Stimulated activated CD8-positive, alpha-beta memory T cell treated with anti-CD3 and anti-CD28 coated beads, Interleukin-7, amount 100 ng/mL, for 24 hours (primary cell): Measurements from ENCODE around the gene OR5V1.
"Not testable (repeated sequence)": the region's sequence is repeated elsewhere in the genome, so short reads cannot be mapped to it uniquely, and the experiment has no call there.

Experiments used
- DNase-seq: peaks from one replicate; pipeline ENCODE4 v3.0.0-alpha.2; 2020; ENCODE audit warnings: low read depth

OR5V1 gene

DNA sequence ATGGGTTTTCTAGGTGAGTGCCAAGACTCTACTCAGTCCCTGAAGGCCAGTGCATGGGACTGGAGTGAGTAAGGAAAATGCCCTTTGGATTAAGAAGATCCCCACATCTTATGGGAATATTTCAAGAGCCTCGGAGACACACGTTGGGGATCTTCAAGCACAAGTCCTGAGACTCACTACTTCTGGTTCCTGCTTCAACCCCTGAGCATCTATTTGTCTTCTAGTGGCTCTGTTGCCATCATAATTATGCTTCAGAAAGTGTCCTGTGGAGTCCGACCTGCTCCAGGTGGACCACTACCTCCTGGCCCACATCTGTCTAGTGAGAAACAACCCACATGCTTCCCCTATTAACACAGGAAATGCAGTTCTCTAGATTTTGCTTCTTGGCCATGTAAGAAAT is at the start of gene OR5V1:
OR5V1 (minus strand) TSS at position 101 of the 400 bp plus-strand sequence. CDS start 12,670 bp downstream, outside the sequence.
- no peak for DNase-seq

DNA sequence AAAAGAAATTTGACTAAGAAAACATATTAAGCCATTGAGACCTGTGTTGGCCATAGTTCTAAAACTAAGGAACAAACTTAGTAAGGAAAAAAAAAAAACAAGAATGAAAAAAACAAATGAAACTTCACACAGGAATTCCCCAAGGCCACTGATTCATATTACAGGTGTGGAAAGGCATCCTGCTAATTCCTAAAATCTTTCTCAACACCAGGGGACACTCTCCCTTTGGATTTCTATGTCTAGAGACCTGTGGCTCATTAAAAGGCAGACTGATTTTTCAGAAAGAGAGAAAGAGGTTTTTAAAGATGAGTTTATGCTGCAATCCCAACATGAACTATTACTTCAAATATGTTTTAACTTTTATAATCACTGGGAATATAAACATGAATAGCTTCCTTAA is 45.9 kb upstream of the OR5V1 start, which contains the start of gene OR12D1:
OR12D1 (plus strand) TSS at position 341 of the 400 bp plus-strand sequence.
- no peak for DNase-seq

DNA sequence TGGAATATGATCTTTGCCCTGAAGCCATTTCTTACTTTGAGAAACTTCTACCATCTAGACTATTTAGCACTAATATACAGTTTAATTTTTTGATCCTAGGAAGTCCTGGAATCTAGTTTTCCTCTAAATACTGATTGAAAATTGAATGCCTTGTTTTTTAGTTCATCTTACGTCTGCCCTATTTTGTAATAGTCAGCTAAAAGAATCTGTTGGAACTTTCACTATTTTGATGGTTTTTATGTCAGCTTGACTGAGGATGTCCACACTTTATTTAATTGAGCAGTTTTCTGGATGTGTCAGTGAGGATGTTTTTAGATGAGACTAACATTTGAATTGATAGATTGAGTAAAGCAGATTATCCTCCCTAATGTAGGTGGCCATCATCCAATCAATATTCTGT is 35.1 kb upstream of the OR5V1 start:
- no peak for DNase-seq

DNA sequence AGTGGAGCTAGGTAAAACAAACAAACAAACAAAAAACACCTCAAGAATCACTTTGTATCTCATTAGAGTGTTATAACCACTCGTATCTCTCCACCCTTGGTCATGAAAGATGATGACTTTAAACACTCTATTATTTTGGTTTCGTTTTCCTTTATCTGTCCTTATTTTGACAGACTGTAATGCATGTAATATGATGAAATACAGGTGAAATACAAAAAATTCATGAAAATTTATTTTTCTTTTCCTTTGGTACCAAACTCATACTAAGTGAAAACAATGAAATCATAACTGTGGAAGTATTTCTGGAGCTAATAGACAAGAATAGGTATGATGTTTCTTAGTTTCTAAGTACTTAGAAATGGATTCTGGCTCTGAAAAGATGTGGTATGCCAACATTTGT is 30.9 kb upstream of the OR5V1 start:
- DNase-seq = no peak

DNA sequence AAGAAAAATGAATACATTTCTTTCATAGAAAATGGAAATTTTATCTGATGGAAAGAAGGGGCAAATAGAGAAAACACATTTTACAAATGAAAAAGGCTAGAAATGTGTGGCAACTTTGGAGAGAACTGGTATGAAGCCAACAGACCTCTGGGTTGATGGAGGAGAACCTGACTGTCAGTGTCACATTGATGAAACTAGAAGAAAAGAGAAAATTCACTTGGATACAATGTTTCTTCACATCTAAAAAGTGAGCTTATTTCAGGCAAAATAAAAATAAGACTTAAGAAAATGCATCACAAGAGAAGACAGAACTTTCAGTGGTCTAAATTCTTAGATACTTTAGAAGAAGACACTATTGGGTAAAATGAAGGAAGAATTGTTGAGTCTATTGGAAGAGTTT is 26.7 kb upstream of the OR5V1 start, which contains the start of gene OR12D2:
OR12D2 (plus strand) TSS at position 301 of the 400 bp plus-strand sequence. CDS start 1,069 bp downstream, outside the sequence.
- no peak for DNase-seq

DNA sequence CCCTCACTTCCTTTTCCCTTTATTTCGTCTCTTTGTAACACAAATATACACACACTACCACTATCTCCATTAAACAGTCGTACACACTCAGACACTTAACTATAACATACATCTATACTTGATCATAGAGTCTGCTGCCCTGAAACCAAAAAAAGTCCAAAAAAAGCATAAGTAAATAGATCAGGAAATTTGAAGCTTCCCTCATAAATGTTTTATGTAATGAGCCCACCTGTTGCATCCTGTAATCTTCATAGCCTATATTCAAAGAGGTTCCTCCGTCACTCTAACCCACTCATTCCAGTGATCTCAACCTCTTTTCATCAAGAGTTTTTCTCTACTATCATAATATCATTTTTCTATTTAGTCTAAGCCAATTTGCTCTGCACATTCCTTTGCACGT is 19.9 kb upstream of the OR5V1 start:
- no peak for DNase-seq

DNA sequence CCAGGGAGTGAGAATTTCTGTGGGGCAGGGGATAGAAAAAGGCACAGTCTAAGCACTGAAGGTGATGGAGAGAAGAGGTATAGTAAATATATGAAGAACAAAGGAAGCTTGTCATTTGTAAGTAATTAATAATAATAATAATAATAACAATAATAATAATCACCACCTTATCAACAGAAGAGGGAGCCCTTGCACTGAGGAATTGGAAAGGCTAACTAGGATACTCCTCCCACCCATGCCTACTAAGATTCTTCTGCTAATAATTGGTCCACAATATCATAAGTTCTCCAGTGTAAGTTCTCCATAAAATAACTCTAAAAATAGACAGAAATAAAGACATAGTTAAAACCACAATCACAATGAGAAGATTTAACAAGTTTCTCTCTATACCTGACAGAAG is 7.3 kb upstream of the OR5V1 start:
- DNase-seq = no peak

DNA sequence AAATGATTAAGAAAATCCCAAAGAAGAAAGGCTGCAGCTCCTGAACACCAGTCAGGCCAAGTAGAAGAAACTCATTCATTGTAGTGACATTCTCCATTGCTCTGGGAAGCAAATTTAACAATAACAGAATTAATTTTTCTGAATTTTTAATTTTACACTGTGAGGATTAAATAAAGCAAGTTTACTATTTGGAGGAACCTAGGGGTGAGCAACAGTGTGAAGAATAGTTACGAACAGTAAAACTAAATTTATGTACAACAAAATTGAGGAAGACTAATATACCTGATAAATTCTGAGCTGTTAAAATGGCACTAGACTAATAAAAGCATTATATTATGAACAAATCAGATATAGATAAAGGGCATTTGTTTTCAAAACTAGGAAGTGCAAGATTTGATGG is 6.5 kb upstream of the OR5V1 start, which contains the start of gene OR12D3:
OR12D3 (minus strand) TSS at position 101 of the 400 bp plus-strand sequence; CDS start at position 97, 4 bp downstream.
- DNase-seq = no peak

DNA sequence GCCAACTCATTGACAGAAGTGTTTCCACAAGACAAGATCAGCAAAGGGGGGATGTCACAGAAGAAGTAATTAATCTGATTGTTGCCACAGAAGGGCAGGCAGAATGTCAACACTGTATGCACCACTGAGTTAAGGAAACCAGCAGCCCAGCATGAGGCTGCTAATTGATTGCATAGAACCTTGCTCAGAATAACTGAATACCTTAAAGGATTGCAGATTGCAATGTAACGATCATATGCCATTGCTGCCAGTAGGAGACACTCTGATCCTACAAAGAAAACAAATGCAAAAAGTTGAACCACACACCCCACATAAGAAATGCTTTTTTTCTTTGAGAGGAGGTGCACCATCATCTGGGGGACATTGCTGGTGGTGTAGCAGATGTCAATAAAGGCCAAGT is 13.1 kb downstream of the OR5V1 start:
- no peak for DNase-seq

DNA sequence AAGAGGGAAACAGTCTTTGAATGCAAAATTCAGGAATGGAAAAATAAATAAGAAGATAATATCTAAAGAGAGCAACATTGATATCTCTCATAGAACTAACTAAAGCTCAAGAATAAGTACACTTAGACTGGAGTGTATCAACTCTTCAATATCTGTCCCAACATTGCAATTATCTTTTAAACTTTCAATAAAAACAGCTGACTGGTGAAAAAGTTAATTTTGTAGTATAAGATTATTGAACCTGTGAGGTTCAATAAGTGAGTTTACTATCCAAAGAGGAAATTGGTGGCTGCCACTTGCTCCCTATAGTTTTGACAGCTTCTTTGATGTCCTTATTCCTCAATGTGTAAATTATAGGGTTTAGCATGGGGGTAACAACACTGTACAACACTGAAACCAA is 13.7 kb downstream of the OR5V1 start:
- no peak for DNase-seq

DNA sequence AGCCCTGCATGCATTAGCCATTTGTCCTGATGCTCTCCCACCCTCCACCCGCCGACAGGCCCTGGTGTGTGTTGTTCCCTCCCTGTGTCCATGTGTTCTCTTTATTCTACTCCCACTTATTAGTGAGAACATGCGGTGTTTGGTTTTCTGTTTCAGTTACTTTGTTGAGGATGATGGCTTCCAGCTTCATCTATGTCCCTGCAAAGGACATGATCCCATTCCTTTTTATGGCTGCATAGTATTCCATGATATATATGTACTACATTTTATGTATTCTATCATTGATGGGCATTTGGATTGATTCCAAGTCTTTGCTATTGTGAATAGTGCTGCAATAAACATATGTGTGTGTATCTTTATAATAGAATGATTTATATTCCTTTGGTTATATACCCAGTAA is 19.3 kb downstream of the OR5V1 start:
- not testable (repeated sequence) for DNase-seq

DNA sequence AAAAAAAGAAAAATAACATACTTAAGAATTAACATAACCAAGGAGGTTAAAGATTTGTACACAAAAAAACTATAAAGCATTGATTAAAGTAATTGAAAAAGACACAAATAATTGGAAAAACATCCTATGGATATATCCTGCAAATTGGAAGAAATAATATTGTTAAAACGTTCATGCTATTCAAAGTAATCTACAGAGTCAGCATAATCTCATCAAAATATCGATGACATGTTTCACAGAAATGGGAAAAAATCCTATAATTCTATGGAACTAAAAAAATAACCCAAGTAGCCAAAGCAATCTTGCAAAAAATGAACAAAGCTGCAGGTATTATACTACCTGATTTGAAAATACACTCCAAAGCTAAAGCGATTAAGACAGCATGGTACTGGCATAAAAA is 23.3 kb downstream of the OR5V1 start:
- DNase-seq = no peak

DNA sequence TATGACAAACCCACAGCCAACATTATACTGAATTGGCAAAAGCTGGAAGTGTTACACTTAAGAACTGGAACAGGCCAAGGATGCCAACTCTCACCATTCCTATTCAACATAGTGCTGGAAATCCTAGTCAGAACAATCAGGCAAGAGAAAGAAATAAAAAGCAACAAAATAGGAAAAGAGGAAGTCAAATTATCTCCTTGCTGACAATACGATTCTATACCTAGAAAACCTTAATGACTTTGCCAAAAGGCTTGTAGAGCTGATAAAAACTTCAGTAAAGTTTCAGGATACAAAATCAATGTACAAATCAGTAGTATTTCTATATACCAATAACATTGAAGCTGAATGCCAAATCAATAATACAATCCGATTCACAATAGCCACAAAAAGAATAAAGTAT is 32.4 kb downstream of the OR5V1 start:
- DNase-seq = no peak

DNA sequence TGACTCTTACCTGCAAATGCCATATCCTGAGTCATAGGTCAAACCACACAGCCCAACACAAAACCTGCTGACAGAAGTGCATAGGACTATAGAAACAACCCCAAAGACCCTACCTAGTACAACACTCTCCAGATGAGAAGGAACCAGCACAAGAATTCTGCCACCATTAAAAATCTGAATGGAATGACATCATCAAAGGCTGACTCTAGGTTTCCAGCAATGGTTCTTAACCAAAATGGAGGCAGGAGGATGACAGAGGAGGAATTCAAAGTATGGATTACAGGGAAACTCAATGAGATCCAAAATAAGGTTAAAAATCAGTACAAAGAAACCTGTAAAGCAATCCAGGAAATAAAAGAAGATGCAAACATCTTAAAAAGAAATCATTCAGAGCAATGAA is 36.0 kb downstream of the OR5V1 start:
- no peak for DNase-seq

DNA sequence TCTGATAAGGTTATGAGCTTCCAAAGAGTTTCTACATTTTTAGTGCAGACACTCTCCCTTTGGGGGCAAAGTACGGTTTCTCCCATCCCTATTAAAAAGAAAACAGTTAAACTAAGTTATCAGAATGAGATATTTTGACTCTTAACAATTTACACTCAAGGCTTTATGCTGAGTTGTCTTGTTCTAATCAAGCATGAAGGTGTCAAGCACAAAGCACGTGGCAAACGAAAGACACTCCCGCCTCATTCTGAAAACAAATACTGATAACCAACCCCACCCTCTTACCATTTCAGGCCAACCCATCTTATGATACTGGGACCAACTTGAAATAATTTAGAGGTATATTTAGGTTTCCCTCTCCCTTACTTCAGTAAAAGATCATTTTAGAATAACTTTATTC is 42.9 kb downstream of the OR5V1 start:
- DNase-seq = no peak

DNA sequence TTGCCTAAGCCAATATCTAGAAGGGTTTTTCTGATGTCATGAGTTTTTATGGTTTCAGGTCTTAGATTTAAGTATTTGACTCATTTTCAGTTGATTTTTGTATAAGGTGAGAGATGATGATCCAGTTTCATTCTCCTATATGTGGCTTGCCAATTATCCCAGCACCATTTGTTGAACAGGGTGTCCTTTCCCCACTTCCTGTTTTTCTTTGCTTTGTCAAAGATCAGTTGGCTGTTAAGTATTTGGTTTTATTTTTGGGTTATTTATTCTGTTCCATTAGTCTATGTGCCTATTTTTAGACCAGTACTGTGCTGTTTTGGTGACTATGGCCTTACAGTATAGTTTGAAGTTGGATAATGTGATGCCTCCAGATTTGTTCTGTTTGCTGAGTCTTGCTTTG is 45.3 kb downstream of the OR5V1 start:
- DNase-seq = not testable (repeated sequence)

DNA sequence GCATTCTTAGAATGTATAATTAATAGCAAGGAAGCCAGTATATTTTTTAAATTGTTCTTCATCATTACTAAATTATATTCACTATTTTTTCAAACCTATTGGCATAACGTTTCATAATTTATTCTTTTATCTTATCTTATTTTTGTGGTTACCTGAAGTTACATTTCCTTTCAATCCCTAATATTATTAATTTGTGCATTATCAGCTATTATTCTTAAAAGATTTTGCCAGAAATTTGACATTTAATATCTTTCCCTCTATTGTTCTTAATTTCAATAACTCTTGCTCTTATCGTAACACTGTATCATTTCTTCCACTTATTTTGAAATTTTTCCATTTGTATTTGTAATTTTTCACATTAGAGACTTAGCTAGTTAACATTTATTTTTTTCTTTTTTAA is 48.7 kb downstream of the OR5V1 start:
- no peak for DNase-seq
